K562 (cell line): Measurements from ENCODE around the gene ARHGAP28. TPM values are rescaled to one million over a fixed set of nuclear protein-coding genes. Genes with fewer than 3 reads are reported as not detected.

Experiments used
- ATAC-seq: fragments of 200-7000 bp; cut with Tn5 transposase; 3 replicates; pipeline ENCODE4 v1.9.1; 2020; ENCODE audit warnings: moderate library complexity
- BruUV-seq: library from RNA; stranded (reverse); fragments of 400-500 nt; replicated peaks from 2 replicates; lab custom pipeline; 2021; lab: Mats Ljungman, UMichigan
- CTCF ChIA-PET: fragments of 300-600 bp; formaldehyde crosslinking; extraction: SDS; loops from one replicate; lab custom pipeline; 2021; ENCODE audit warnings: low intra/inter-chr PET ratio; lab: Yijun Ruan, JAX
- POLR2A ChIA-PET: fragments of 300-600, 350-650 bp; sonication (Branson Sonifier 250); formaldehyde crosslinking; extraction: SDS; loops from one replicate; lab custom pipeline; 2021; ENCODE audit warnings: antibody characterized with exemption, inconsistent platforms; lab: Yijun Ruan, JAX
- DNase-seq, 4 experiments: peaks; one replicate each; pipeline versions ENCODE4 v3.0.0 to v3.0.0-alpha.2; 2011 to 2018; ENCODE audit warnings: low spot score in 3 of 4, mixed read lengths in 3 of 4; ENCODE audit errors: extremely low read depth in 1 of 4
- FAIRE-seq: peaks from 2 replicates; lab custom pipeline; 2011; peaks lifted over from hg19 to GRCh38; lab: Jason Lieb, UNC
- H2AFZ ChIP-seq: 2 replicates; pipeline ENCODE4 v1.6.0; 2011; ENCODE audit warnings: low read depth, low read length, control low read depth, inconsistent platforms
- H3K27ac ChIP-seq: fragments of 200-600 bp; 3 replicates; pipeline ENCODE4 v1.8.0; 2011; ENCODE audit warnings: low read depth, mild to moderate bottlenecking, control low read depth, inconsistent platforms, low read length, moderate library complexity, mixed read lengths; ENCODE audit errors: extremely low read depth
- H3K27me3 ChIP-seq, 2 experiments: fragments of 300-600 bp in 1 of 2; 2 replicates in 1 of 2; 3 replicates in 1 of 2; pipeline versions ENCODE4 v1.6.0 to v1.8.0; 2011; ENCODE audit warnings: inconsistent platforms in 2 of 2, low read length in 2 of 2, mild to moderate bottlenecking in 1 of 2, mixed read lengths in 1 of 2, moderate library complexity in 1 of 2; ENCODE audit not compliant: control insufficient read depth in 2 of 2, insufficient read depth in 2 of 2
- H3K36me3 ChIP-seq: fragments of 300-600 bp; 3 replicates; pipeline ENCODE4 v1.8.0; 2011; ENCODE audit warnings: mild to moderate bottlenecking, low read length, inconsistent platforms; ENCODE audit not compliant: control insufficient read depth, insufficient read depth
- H3K4me1 ChIP-seq, 2 experiments: fragments of 200-600 bp in 1 of 2; replicated peaks in 1 of 2; 2 replicates in 1 of 2; 3 replicates in 1 of 2; pipeline versions ENCODE4 v1.5.1 to v1.8.0; 2011; ENCODE audit warnings: inconsistent platforms in 2 of 2, low read length in 2 of 2, mild to moderate bottlenecking in 1 of 2, mixed read lengths in 1 of 2, moderate library complexity in 1 of 2; ENCODE audit not compliant: control insufficient read depth in 2 of 2, insufficient read depth in 2 of 2
- H3K4me2 ChIP-seq: 2 replicates; pipeline ENCODE4 v1.6.1; 2011; ENCODE audit warnings: low read length, control low read depth, inconsistent platforms, mixed read lengths; ENCODE audit not compliant: insufficient read depth
- H3K4me3 ChIP-seq: fragments of 200-600 bp; sonication (generic), shearing (Covaris generic); 2 replicates; pipeline ENCODE4 v1.5.1; 2016; ENCODE audit warnings: control low read depth, inconsistent platforms
- H3K79me2 ChIP-seq: fragments of 200-600 bp; 3 replicates; pipeline ENCODE4 v1.8.0; 2011; ENCODE audit warnings: low read length, inconsistent platforms; ENCODE audit not compliant: control insufficient read depth, insufficient read depth
- H3K9ac ChIP-seq, 2 experiments: 2 replicates each; pipeline versions ENCODE4 v1.6.0 to v1.6.1; 2011; ENCODE audit warnings: low read depth in 2 of 2, low read length in 2 of 2, control low read depth in 1 of 2, inconsistent platforms in 1 of 2, mild to moderate bottlenecking in 1 of 2, mixed read lengths in 1 of 2; ENCODE audit not compliant: insufficient read depth in 1 of 2
- H3K9me1 ChIP-seq: one replicate; pipeline ENCODE4 v1.6.0; 2011; ENCODE audit warnings: inconsistent platforms, mild to moderate bottlenecking, low read length, moderate library complexity; ENCODE audit not compliant: control insufficient read depth, insufficient read depth
- H3K9me3 ChIP-seq: replicated peaks from 2 replicates; pipeline ENCODE4 v1.5.1; 2011; ENCODE audit warnings: low read depth, low read length, inconsistent platforms; ENCODE audit not compliant: control insufficient read depth, insufficient read depth
- H4K20me1 ChIP-seq: replicated peaks from 2 replicates; pipeline ENCODE4 v1.6.1; 2011; ENCODE audit warnings: low read length, inconsistent platforms, mixed read lengths; ENCODE audit not compliant: control insufficient read depth, insufficient read depth
- POLR2H ChIP-seq: IDR thresholded peaks from 2 replicates; pipeline ENCODE4 v1.6.1; 2016; ENCODE audit warnings: missing genetic modification characterization, low read depth, mild to moderate bottlenecking, control low read depth, missing compliant biosample characterization, moderate library complexity
- POLR3G ChIP-seq: IDR thresholded peaks from 2 replicates; pipeline ENCODE4 v1.6.1; 2011; ENCODE audit not compliant: insufficient read length, insufficient replicate concordance; ENCODE audit errors: extremely low read depth
- ZBED1 ChIP-seq: IDR thresholded peaks from 2 replicates; pipeline ENCODE4 v1.6.1; 2014
- ZC3H4 ChIP-seq: sonication (generic); formaldehyde crosslinking; IDR thresholded peaks from 2 replicates; pipeline ENCODE4 v1.9.0; 2021; ENCODE audit warnings: missing genetic modification reagents, borderline replicate concordance
- WGBS: fragments of 100-300 bp; shearing (Covaris generic); methylation state at CpG from one replicate; pipeline ENCODE4 v1.1.6; 2016; ENCODE audit warnings: low coverage, mixed read lengths; ENCODE audit not compliant: insufficient coverage; ENCODE audit errors: missing lambda C conversion rate; 5-methylcytosine and 5-hydroxymethylcytosine counted together
- in situ Hi-C: fragments of 300-500 bp; cut with MboI; formaldehyde crosslinking; loops from 4 replicates; pipeline ENCODE4 v1.15.0; 2018; ENCODE audit warnings: inconsistent platforms, mixed read lengths
- intact Hi-C: fragments of 100-400 bp; cut with micrococcal nuclease; formaldehyde crosslinking; loops from 2 replicates; pipeline ENCODE4 v1.14.2; 2022
- polyA plus RNA-seq, 8 experiments: library from polyadenylated mRNA; depleted of rRNA in 4 of 8; stranded (reverse) in 5 of 8; unstranded in 3 of 8; fragments of >200 nt; fragmentation: Nextera tagmentation in 2 of 8; fragmentation: Illumina TruSeq in 1 of 8; extraction: Ambion mirVana in 2 of 8; extraction: Trizol in 1 of 8; gene quantifications; 2 replicates each; pipeline versions ENCODE4 v1.2.1 to v1.2.3, GENCODE V29; 2011 to 2014; ENCODE audit warnings: inconsistent platforms in 1 of 8, missing spikeins in 1 of 8
- total RNA-seq, 7 experiments: library from RNA; depleted of rRNA in 6 of 7; stranded (reverse); fragments of >200 nt in 6 of 7; fragmentation: Illumina TruSeq in 2 of 7; extraction: Trizol in 2 of 7; gene quantifications; 2 replicates each; pipeline versions ENCODE4 v1.2.1 to v1.2.3, GENCODE V29; 2011 to 2021; ENCODE audit warnings: low replicate concordance in 1 of 7
- TF ChIP-seq, protein P1 (sequence below): sonication (generic); formaldehyde crosslinking; IDR thresholded peaks from 2 replicates; pipeline ENCODE4 v1.9.0; 2022; ENCODE audit warnings: mild to moderate bottlenecking, missing genetic modification reagents

The ARHGAP28 gene
- total and polyA plus RNA-seq, 9 of the 15 experiments (the other 6 are each of a cell fraction or from before 2014, with no cell fraction given) = 0.93 to 5.9 (median 5.0) TPM

- no peak overlapping the region for H3K27ac ChIP-seq
- H3K4me2 ChIP-seq = no peak overlapping the region
- peaks cover 3 to 11% of the 10 kb centered on the region in 2 experiments; a peak in 3 of 5 replicates for H3K4me1 ChIP-seq
- H2AFZ ChIP-seq = no peak overlapping the region
- ChIA-PET CTCF (no interaction called here), POLR2A (no interaction called here)
- ATAC-seq (no peak), DNase-seq (no peak), FAIRE-seq (peak; percentile 29)
- H3K4me3 ChIP-seq = no peak overlapping the region
- H3K79me2 ChIP-seq = no peaks in the 10 kb centered on the region
- no peak for TF ChIP-seq POLR3G
- TF ChIP-seq ZBED1 = no peak
- no peak for TF ChIP-seq ZC3H4 (CRISPR knock-in tag)
- no peak for TF ChIP-seq POLR2H
- TF ChIP-seq, protein P1, sequence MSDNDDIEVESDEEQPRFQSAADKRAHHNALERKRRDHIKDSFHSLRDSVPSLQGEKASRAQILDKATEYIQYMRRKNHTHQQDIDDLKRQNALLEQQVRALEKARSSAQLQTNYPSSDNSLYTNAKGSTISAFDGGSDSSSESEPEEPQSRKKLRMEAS = no peak
- H3K36me3 ChIP-seq = no peaks in the 10 kb centered on the region
- H3K9me3 ChIP-seq = no peaks in the 10 kb centered on the region
- in situ Hi-C loops = loop anchor here (25.0 kb wide), 1 partner anchor 1446 kb away; the partner anchor contains the start of gene ZBTB14
- no peaks in the 10 kb centered on the region for H4K20me1 ChIP-seq
- BruUV-seq = no TSS peak
- H3K9ac ChIP-seq = no peak overlapping the region
- H3K27me3 ChIP-seq = no peaks in the 10 kb centered on the region
- whole genome bisulfite sequencing = 19% methylated on average over 1 of the region's 1 CpG
- intact Hi-C loops = loop anchor here (10.0 kb wide), 1 partner anchor 1439 kb away; the partner anchor contains the start of gene ZBTB14
- H3K9me1 ChIP-seq = no peaks in the 10 kb centered on the region
Observed at GRCh38 chr18:6733758-6734157, 4.2 kb downstream of the ARHGAP28 start.
